Suprapubic skin (tissue), 3 donors: ENCODE measurements around the gene SPC24.

ENCODE experiments used
- POLR2A ChIP-seq, 2 donors: fragments of 450-650 bp; IDR thresholded peaks; one replicate each; pipeline ENCODE4 v1.6.1; 2017; ENCODE audit warnings: antibody characterized with exemption in 2 of 2, mild to moderate bottlenecking in 2 of 2, moderate library complexity in 2 of 2
- TF ChIP-seq, protein P1 (sequence below), 2 donors: fragments of 200-600 bp in 1 of 2; fragments of 450-650 bp in 1 of 2; sonication (generic) in 1 of 2; IDR thresholded peaks; one replicate each; pipeline ENCODE4 v1.5.1; 2016 to 2019; ENCODE audit warnings: antibody characterized with exemption in 2 of 2, mild to moderate bottlenecking in 1 of 2, moderate library complexity in 1 of 2

DNA sequence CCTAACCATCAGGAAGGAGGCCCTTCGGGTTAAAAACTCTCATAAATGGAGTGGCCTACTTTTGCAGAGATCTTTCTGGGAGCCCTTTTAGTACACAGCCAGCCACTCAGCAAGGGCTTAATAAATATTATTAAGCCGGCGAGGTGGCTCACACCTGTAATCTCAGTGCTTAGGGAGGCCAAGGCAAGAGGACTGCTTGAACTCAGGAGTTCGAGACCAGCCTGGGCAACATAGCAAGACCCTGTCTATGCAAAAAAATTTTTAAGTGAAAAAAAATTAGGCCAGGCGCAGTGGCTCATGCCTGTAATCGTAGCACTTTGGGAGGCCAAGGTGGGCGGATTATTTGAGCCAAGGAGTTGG, 42.6 kb upstream of the SPC24 start:
- TF ChIP-seq POLR2A (IDR thresholded peaks at IDR 0.05) = no peak
- TF ChIP-seq, protein P1, sequence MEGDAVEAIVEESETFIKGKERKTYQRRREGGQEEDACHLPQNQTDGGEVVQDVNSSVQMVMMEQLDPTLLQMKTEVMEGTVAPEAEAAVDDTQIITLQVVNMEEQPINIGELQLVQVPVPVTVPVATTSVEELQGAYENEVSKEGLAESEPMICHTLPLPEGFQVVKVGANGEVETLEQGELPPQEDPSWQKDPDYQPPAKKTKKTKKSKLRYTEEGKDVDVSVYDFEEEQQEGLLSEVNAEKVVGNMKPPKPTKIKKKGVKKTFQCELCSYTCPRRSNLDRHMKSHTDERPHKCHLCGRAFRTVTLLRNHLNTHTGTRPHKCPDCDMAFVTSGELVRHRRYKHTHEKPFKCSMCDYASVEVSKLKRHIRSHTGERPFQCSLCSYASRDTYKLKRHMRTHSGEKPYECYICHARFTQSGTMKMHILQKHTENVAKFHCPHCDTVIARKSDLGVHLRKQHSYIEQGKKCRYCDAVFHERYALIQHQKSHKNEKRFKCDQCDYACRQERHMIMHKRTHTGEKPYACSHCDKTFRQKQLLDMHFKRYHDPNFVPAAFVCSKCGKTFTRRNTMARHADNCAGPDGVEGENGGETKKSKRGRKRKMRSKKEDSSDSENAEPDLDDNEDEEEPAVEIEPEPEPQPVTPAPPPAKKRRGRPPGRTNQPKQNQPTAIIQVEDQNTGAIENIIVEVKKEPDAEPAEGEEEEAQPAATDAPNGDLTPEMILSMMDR (IDR thresholded peaks at IDR 0.05) = no peak
